Tibial nerve (tissue), 4 donors: ENCODE data around the gene MAN1B1. TPM values are rescaled to one million over a fixed set of nuclear protein-coding genes. Genes with fewer than 3 reads are reported as not detected.

Experiments used
- DNase-seq, 2 donors: peaks; one replicate each; pipeline ENCODE4 v3.0.0-alpha.2; 2019; ENCODE audit warnings: low spot score in 2 of 2
- H3K27ac ChIP-seq, 4 donors: fragments of 200-600 bp; sonication (generic) in 3 of 4; one replicate each; pipeline ENCODE4 v1.5.1; 2017 to 2019; ENCODE audit warnings: mild to moderate bottlenecking in 1 of 4
- H3K27me3 ChIP-seq, 2 donors: fragments of 200-600 bp; sonication (generic) in 1 of 2; one replicate each; pipeline versions ENCODE4 v1.5.1 to v1.6.0; 2017 to 2019
- H3K36me3 ChIP-seq, 3 donors: fragments of 200-600 bp; sonication (generic); one replicate each; pipeline ENCODE4 v1.5.1; 2018 to 2019
- H3K4me1 ChIP-seq, 4 donors: fragments of 200-600 bp; sonication (generic) in 3 of 4; one replicate each; pipeline ENCODE4 v1.5.1; 2017 to 2019
- H3K4me3 ChIP-seq, 4 donors: fragments of 200-600 bp; sonication (generic) in 3 of 4; one replicate each; pipeline ENCODE4 v1.5.1; 2017 to 2019; ENCODE audit warnings: mild to moderate bottlenecking in 1 of 4, moderate library complexity in 1 of 4
- H3K9me3 ChIP-seq, 4 donors: fragments of 200-600 bp; sonication (generic) in 3 of 4; one replicate each; pipeline ENCODE4 v1.5.1; 2017 to 2019
- EP300 ChIP-seq, 2 donors: sonication (generic); formaldehyde crosslinking; IDR thresholded peaks; one replicate each; pipeline ENCODE4 v1.6.1; 2017; ENCODE audit warnings: antibody characterized with exemption in 2 of 2, mild to moderate bottlenecking in 1 of 2
- POLR2A ChIP-seq, 2 donors: fragments of 450-650 bp; IDR thresholded peaks; one replicate each; pipeline ENCODE4 v1.6.1; 2017; ENCODE audit warnings: antibody characterized with exemption in 2 of 2, mild to moderate bottlenecking in 2 of 2, moderate library complexity in 2 of 2
- WGBS, 2 donors: methylation state at CpG; one replicate each; pipeline ENCODE4 v1.1.5; 2018; 5-methylcytosine and 5-hydroxymethylcytosine counted together
- total RNA-seq, 4 donors: library from RNA; depleted of rRNA; stranded (reverse); fragments of >200 nt; gene quantifications; one replicate each; pipeline ENCODE4 v1.1.0, GENCODE V29; 2016
- TF ChIP-seq, protein P1 (sequence below), 5 experiments: fragments of 200-600 bp in 3 of 5; fragments of 450-650 bp in 2 of 5; sonication (generic) in 3 of 5; IDR thresholded peaks; one replicate each; pipeline ENCODE4 v1.5.1; 2016 to 2019; ENCODE audit warnings: antibody characterized with exemption in 5 of 5, mild to moderate bottlenecking in 3 of 5, moderate library complexity in 2 of 5

The MAN1B1 gene
- total RNA-seq, 4 donors from 2014 or later, result 47.3 to 58.1 (median 52.1) TPM

DNA sequence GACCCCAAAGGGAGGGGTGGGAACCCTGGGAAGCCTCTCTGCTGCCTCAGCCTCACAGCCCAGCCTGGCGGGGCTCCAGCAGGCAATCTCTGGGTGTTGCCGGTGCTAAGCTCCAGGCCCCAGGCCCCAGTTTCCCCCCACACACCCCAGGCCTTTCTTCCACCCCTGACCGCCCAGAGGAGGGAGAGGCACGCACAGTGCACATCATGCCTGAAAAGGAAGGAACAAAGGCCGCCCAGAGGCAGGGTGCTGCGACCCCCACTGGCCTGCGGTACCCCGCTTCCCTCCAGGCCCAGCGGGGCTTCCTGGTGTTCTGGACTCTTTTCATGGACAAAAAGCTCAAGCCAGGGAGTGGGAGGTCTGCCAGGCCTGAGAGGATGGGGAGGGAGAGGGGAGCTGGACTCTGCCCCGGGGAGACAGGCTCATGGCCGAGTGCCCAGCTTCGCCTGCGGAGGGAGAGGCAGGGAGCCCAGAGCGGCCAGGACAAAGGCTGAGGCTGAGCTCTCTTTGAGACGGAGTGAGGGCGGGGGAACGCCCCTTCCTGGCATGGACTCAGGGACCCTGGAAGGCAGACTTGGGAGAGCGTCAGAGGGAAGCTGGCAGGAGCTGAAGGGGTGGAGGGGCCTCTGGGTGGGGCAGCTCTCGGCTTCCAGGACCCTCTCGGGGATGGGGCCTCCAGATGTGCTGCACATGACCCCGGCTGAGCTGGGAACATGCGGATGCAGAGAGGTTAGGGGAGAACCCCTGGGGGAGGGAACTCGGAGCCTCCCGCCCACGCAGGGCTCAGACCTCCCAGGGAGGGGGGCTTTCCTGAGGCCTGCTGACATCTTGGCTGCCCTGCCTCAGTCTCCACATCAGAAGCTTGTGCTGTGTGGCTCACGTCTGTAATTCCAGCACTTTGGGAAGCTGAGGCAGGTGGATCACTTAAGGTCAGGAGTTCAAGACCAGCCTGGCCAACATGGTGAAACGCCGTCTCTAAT lies 31.1 kb upstream of the MAN1B1 start:
- Histone ChIP-seq H3K27ac (peak overlapping the region; percentile 76 to 92 (median 88)), H3K4me1 (peaks cover 3 to 68% (median 33%) of the 10 kb centered on the region in 4 donors), H3K36me3 (no peaks in the 10 kb centered on the region), H3K4me3 (peak overlapping the region in 1 of 4 donors; percentile 11), H3K9me3 (no peaks in the 10 kb centered on the region), H3K27me3 (peaks cover 0 to 20% of the 10 kb centered on the region in 2 donors)
- DNase-seq, result peak; percentile 78 to 88
- no peak for TF ChIP-seq POLR2A (IDR thresholded peaks at IDR 0.05)
- TF ChIP-seq EP300 (IDR thresholded peaks at IDR 0.05), result peak; percentile 10 to 64
- TF ChIP-seq, protein P1, sequence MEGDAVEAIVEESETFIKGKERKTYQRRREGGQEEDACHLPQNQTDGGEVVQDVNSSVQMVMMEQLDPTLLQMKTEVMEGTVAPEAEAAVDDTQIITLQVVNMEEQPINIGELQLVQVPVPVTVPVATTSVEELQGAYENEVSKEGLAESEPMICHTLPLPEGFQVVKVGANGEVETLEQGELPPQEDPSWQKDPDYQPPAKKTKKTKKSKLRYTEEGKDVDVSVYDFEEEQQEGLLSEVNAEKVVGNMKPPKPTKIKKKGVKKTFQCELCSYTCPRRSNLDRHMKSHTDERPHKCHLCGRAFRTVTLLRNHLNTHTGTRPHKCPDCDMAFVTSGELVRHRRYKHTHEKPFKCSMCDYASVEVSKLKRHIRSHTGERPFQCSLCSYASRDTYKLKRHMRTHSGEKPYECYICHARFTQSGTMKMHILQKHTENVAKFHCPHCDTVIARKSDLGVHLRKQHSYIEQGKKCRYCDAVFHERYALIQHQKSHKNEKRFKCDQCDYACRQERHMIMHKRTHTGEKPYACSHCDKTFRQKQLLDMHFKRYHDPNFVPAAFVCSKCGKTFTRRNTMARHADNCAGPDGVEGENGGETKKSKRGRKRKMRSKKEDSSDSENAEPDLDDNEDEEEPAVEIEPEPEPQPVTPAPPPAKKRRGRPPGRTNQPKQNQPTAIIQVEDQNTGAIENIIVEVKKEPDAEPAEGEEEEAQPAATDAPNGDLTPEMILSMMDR (IDR thresholded peaks at IDR 0.05), result peak in 1 of 5 experiments; percentile 7
- WGBS, 2 donors, result 12 to 19% methylated on average over 25 to 27 of the region's 28 CpGs

DNA sequence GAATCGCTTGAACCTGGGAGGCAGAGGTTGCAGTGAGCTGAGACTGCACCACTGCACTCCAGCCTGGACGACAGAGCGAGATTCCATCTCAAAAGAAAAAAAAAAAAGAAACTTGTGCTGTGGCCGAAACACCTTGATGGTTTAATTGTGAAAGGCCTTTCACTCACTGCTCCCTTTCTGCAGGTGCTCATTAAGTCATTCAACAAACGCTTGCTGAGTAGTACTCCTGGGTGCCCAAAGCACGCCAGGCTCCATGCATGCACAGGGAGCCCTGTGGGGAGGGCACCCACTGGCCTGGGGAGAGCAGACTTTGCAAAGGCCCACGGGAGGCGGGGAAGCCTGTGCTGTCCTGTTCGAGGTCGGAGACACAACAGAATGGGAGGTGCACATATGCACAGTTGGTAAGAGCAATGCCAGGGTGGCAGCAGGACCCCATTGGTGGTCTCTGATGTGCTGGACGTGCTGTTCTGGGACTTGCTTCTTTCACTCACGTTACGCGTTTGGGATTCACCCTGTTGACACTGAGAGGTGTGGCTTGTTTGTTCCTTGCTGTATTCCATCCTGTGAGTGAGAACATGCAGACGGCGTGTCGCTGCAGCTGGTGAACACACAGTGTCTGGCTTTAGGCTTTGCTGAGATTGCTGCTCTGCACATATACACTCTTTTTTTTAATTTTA lies 29.9 kb upstream of the MAN1B1 start:
- no peak for TF ChIP-seq POLR2A (IDR thresholded peaks at IDR 0.05)
- TF ChIP-seq, protein P1 (IDR thresholded peaks at IDR 0.05), result no peak
- no peak for TF ChIP-seq EP300 (IDR thresholded peaks at IDR 0.05)
- Histone ChIP-seq H3K4me1 (peaks cover 3 to 61% (median 33%) of the 10 kb centered on the region in 4 donors), H3K27ac (peak overlapping the region in 1 of 4 donors; percentile 92), H3K27me3 (peaks cover 0 to 20% of the 10 kb centered on the region in 2 donors), H3K36me3 (no peaks in the 10 kb centered on the region), H3K9me3 (no peaks in the 10 kb centered on the region), H3K4me3 (no peak overlapping the region)
- DNase-seq, result no peak
- 66 to 72% methylated on average over 17 of the region's 17 CpGs for WGBS, 2 donors

DNA sequence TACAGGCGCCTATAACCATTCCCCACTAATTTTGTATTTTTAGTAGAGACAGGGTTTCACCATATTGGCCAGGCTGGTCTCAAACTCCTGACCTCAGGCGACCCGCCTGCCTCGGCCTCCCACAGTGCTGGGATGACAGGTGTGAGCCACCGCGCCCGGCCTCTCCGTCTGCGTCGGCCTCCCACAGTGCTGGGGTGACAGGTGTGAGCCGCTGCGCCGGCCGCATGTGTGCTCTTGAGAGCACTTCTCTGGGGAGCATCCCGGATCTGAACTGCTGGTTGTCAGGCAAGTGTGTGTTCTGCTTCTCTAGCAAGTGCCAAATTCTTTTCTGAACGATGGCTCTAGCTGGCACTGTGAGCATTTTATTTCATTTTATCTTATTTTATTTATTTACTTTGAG lies 29.2 kb upstream of the MAN1B1 start:
- H3K9me3 ChIP-seq, result no peaks in the 10 kb centered on the region
- no peak for DNase-seq
- H3K27ac ChIP-seq, result peak overlapping the region in 1 of 4 donors; percentile 29
- H3K27me3 ChIP-seq, result peaks cover 0 to 16% of the 10 kb centered on the region in 2 donors
- peaks cover 3 to 54% (median 32%) of the 10 kb centered on the region in 4 donors for H3K4me1 ChIP-seq
- 64 to 66% methylated on average over 16 of the region's 16 CpGs for WGBS, 2 donors
- TF ChIP-seq, protein P1 (IDR thresholded peaks at IDR 0.05), result no peak
- no peak for TF ChIP-seq POLR2A (IDR thresholded peaks at IDR 0.05)
- TF ChIP-seq EP300 (IDR thresholded peaks at IDR 0.05), result no peak
- no peak overlapping the region for H3K4me3 ChIP-seq
- no peaks in the 10 kb centered on the region for H3K36me3 ChIP-seq

DNA sequence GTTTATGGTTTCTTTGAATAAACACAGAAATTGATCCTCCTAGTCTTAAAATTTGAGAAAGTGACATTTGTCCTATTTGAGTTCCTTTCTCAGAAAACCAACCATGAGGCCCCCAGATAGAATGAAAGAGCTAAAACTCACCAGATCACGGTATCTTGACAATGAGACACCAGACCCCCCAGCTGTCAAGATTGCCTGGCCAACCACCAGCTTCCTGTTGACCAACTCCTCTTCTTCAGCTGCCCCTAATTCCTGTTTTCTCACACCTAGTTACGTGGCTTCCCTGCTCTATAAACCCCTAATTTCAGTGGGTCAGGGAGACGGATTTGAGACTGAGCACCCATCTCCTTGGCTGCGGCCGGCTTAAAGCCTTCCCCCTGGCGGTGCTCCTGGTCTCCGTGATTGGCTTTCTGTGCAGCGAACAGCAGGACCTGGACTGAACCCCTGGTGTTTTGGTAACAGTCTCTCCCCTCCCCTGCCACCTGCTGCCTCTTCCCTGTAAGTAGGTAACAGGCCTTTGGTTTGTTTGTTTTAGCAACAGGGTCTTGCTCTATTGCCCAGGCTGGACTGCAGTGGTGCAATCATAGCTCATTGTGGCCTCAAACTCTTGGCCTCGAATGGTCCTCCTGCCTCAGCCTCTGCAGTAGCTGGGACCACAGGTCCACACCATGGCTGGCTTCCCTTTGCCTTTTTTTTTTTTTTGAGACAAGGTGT lies 28.1 kb upstream of the MAN1B1 start:
- WGBS, 2 donors, result 88 to 93% methylated on average over 9 of the region's 9 CpGs

More for the DNA sequence above, 28.1 kb upstream of the MAN1B1 start:
- Histone ChIP-seq H3K4me3 (no peak overlapping the region), H3K27me3 (peaks cover 0 to 5% of the 10 kb centered on the region in 2 donors), H3K9me3 (no peaks in the 10 kb centered on the region), H3K27ac (no peak overlapping the region), H3K4me1 (peaks cover 3 to 51% (median 25%) of the 10 kb centered on the region in 4 donors), H3K36me3 (no peaks in the 10 kb centered on the region)
- TF ChIP-seq POLR2A (IDR thresholded peaks at IDR 0.05) (no peak), EP300 (IDR thresholded peaks at IDR 0.05) (no peak)
- TF ChIP-seq, protein P1 (IDR thresholded peaks at IDR 0.05), result no peak
- DNase-seq, result no peak
